Activated CD8-positive, alpha-beta memory T cell treated with anti-CD3 and anti-CD28 coated beads, Interleukin-2, amount 50 U/mL, for 1 hour (primary cell): ENCODE measurements around the gene UCK1.
"Not testable (repeated sequence)": the region's sequence is repeated elsewhere in the genome, so short reads cannot be mapped to it uniquely, and the experiment has no call there.

Source experiments
- DNase-seq: peaks from one replicate; pipeline ENCODE4 v3.0.0-alpha.2; 2020; ENCODE audit errors: extremely low read depth

The UCK1 gene

DNA sequence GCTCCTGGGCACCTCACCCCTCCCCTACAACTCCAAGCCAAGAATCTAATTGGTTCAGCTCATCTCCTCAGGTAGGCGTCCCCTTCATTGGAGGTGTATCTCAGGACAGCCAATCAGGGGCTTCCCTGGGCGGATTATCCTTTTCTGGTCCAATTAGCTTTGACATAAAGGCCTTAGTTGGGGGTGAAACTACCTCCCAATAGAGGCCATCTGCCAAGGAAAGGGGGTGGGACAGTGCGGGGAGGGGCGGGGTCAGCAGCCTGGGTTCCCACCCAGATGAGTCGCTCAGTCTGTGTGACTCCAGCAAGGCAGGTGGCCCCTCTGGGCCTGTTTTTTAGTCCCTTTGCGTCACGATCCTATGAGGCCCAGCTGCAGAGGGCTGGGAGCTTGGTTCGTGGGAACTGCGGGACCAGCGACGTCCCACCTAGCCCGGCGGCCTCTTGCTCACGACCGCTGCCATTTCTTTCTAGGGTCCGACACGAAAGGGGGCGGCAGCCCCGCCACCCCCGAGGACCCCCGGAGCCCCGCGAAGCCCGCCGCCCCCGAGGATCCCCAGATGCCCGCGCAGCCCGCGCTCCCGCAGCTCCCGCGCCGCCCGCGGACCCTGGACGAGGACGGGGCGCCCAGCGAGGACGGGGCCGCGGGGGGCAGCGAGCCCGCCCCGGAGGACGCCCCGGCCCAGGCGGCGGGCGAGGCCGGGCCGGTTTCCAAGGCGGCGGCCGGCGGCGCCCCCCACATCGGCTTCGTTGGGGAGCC lies 23.2 kb upstream of the UCK1 start:
- no peak for DNase-seq

DNA sequence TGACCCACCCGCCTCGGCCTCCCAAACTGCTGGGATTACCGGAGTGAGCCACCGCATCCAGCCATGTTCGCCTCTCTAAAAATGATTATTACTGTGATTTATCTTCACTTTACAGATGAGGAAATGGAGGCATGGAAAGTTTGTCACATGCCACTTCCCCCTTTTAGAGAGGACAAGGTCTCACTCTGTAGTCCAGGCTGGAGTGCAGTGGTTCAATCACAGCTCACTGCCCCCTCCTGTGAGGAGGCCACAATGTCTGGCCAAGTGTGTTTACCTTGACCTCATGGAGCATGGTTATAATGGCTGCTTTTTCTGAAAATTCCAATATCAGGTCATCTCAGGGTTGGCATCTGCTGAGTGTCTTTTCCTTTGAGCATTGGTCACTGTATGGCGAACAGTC lies 21.0 kb upstream of the UCK1 start:
- no peak for DNase-seq

DNA sequence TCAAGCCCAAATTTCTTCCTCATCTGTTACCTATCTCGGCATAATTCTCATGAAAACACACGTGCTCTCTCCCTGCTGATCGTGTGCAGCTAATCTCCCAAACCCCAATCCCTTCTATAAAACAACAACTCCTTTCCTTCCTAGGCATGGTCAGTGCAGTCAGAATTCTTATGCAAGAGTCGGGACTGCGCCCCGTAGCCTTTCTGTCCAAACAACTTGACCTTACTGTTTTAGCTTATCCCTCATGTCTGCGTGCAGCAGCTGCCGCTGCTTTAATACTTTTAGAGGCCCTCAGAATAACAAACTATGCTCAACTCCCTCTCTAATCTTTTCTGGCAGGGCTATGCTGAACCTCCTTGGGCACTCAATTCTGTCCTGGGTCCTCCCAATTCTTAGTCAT lies 19.4 kb upstream of the UCK1 start:
- not testable (repeated sequence) for DNase-seq

DNA sequence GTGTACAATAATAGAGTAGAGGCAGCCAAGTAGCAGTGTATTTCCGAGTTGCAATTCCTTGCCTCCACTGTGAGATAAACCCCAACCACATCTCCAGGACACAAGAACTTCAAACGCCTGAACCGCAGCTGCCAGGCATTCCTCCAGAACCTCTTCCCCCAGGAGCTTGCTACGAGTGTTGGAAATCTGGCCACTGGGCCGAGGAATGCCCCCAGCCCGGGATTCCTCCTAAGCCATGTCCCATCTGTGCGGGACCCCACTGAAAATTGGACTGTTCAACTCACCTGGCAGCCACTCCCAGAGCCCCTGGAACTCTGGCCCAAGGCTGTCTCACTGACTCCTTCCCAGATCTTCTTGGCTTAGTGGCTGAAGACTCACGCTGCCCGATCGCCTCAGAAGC lies 18.1 kb upstream of the UCK1 start:
- DNase-seq = not testable (repeated sequence)

DNA sequence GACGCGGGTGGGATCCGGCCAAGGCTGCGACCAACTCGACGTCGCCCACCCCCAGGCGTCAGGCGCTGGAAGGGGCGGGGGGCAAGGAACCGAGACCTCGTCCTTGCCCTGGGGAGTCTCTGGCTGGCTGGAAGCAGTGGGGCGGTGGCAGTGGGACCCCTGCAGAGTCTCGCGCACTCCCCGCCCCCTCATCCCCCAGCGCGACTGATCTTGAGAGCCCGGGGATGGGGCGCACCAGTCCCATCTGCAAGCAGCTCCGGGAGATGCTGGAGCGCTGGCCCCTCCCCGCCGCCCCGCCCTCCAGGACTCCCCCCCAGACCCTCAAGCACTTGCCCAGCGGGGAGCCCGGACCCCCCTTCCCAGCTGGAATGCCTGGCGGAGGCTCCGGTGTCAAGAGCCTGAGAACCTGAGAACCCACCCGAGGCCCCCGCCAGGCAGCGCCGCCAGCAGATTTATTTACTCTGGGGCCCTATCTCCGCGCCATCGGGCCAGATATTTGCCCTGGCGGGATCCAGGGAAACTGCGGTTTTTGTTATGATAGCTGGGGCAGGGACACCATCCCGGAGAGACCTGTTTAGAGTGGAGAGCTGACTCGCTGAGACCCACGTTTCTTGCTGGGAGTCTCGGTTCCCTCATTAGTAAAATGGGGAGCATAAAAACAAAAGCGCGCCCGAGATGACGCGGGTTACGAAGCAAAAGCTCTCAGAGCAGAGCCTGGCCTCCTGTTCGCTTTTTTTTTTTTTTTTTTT lies 15.4 kb upstream of the UCK1 start:
- no peak for DNase-seq

DNA sequence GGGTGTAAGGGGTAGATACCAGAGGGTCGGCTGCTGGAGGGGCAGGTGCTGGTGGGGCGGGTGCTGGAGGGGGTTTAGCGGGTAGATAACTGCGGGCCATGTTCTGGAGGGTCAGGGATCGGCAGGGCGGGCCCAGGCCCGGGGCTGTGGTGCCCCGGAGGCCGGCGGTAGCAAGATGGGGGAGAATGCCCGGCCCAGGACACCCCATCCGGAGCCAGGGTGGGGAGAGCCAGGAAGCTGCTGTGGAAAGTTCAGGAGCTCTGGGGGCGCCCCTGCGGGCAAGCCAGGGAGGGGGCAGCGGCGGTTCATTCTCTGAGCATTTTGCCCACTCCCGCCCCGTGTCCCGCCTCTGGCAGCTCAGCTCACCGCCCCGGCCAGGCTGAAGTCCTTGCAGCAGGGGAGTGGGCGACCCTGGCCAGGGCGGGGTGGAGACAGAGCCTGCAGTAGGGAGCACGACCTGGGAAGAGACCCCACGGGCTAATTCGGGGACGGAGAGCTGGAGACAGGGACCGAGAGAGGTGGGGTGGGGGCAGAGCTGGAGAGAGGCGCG lies 14.8 kb upstream of the UCK1 start:
- no peak for DNase-seq

DNA sequence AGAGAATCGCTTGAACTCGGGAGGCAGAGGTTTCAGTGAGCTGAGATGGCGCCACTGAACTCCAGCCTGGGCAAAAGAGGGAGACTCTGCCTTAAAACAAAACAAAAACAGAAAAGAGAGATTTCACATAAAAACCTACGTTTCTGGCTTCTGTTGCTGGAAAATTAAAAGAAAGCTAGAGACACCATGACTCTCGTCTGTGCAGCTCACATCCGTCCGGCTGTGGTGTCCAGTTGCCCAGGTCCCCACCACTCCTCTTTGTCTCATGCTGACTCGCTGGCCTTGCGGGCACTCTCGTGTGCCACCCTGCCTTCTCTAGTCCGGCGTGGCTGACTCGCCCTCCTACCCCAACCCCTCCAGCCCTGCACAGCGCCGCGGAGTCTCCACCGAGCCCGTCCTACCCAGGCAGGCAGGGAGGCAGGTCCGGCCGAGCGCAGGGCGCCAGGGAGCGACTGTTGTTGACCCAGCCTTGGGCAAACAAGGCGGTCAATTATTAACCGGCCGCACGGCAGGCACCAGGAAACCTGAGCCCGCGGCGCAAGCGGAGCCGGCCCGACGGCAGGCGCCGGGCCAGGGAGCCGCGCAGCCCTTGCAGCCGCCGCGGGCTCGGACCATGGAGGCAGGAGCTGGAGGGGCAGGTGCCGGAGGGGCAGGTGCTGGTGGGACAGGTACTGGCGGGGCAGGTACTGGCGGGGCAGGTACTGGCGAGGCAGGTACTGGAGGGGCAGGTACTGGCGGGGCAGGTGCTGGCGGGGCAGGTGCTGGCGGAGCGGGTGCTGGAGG lies 14.1 kb upstream of the UCK1 start, which contains the start of gene PRRT1B:
TSS of gene PRRT1B (plus strand) at position 521 of the 783 bp plus-strand sequence. CDS start at position 614, 93 bp downstream.
- no peak for DNase-seq

DNA sequence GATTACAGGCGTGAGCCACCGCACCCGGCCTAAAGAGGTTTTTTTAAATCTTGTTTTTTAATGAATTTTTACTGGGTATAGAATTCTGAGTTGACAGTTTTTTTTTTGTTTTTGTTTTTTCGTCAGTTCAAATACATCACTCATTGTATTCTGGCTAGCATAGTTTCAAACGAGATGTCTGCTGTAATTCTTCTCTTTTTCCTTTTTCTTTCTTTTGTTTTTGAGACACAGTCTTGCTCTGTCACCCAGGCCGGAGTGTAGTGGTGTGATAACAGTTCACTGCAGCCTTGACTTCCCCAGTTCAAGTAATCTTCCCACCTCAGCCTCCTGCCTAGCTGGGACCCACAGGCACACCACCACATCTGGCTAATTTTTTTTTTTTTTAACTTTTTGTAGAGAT lies 12.1 kb upstream of the UCK1 start:
- no peak for DNase-seq

DNA sequence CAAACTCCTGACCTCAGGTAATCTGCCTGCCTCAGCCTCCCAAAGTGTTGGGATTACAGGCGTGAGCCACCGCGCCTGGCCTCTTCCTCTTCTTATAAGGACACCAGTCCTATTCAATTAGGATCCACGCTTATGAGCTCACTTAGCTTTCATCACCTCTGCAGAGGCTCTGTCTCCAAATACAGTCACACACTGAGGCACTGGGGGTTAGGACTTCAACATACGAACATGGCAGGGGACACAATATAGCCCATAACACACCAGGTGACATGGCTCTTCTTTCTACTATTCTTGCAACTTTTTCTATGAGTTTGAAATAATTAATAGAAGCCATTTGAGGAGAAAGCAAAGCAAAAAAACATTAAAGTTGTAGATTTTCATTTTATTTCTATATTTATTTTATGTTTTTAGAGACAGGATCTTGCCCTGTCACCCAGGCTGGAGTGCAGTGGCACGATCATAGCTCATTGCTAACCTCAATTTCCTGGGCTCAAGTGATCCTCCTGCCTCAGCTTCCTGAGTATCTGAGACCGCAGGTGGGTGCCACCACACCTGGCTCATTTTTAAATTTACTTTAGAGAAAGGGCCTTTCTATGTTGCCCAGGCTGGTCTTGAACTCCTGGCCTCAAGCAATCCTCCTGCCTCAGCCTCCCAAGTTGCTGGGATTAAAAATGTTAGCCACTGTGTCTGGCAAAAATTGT lies 8.3 kb upstream of the UCK1 start:
- DNase-seq = no peak

DNA sequence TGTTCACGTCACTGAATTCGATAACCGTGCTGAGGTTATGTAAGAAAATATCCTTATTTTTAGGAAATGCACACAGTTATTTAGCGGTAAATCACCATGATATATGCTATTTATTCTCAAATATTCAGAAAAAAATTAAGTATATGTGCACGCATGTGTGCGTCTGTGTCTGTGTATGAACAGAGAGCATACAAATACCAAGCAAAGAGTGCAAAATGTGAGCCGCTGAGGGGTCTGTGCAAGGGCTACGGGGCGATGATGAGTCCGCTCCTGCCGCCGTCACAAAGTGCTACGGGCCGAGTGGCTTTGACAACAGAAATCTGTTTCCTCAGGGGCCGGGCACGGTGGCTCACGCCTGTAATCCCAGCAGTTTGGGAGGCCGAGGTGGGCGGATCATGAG lies 6.9 kb upstream of the UCK1 start:
- no peak for DNase-seq

DNA sequence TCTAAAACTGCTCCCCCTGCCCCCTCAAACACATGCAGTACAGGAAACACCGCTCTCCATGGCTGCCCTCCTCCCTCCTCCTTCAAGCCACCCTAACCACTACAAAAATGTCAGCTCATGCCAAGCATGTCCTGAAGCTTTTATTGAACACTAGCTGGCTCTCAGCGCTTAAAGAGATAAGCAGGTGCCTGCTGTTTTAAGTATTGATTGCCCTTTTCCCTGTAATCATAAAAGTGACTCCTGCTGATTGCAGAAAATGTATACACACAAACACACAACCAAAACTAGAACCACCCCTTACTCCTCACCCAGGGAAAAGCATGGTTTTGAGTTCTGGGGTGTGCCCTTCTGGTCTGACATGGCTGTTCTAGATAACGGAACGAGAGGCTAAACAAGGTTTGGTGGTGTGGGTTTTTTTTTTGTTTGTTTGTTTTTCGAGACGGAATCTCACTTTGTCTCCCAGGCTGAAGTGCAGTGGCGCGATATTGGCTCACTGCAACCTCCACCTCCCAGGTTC lies 3.7 kb upstream of the UCK1 start:
- no peak for DNase-seq

DNA sequence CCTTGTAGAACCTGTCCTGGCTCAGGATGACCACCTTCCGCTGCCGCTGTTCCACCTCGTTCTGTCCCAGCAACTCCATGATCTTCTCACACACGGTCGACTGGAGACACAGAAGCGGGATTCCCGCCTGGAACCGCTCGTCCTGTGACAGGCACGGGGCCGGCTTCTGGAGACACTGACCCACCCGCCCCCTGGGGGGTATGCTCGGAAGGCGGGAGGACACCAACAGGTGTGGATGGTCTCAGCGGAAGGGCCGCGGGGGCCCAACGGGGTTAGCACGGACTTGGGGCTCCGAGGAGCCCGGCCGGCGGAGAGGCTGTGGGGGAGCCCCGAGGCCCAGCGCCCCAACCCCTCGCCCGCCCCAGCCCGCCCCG lies 530 bp downstream of the UCK1 start:
- DNase-seq = no peak

DNA sequence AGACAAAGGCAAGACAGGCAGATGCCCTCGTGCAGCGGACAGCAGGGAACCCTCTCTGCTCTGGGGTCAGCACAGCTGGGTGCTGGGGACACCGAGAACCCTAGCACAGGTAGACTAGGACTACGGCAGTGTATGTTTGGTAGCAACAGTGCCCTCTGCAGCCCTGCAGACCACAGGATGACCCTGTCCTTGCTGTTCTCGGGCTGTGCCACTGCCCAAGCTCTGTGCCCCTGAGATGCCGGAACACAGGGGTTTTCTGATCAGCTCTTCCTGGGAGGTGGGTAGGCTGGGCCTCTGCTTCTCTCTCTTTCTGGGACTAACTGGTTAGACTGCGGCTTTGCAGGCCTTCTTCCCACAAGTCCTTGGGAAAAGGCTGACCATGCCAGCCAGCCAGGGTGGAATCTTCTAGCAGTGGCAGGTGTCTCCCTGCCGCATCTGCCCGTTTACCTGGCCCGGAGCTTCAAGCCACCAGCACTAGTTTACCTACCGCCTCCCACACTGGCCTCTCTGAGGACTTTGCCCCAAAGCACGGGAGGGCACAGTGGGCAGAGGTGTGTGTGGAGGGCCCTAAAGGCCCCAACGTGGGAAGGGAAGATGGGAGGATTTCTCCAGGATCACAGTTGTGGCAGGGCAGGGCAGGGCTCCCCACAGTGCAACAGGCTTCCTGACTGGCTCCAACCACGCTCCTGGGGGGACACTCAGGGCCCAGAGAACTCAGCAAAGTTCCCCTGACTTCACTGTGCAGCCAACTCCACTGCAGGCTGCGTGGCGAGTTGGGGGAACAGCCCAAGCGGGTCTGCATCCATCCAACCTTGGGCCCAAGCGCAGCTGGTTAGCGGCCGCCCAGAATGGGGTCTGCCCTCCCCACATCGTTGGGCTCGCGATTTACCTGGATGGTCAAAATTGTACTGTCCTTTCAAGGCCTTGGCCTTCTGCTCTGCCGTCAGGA lies 1.2 kb downstream of the UCK1 start:
- no peak for DNase-seq

DNA sequence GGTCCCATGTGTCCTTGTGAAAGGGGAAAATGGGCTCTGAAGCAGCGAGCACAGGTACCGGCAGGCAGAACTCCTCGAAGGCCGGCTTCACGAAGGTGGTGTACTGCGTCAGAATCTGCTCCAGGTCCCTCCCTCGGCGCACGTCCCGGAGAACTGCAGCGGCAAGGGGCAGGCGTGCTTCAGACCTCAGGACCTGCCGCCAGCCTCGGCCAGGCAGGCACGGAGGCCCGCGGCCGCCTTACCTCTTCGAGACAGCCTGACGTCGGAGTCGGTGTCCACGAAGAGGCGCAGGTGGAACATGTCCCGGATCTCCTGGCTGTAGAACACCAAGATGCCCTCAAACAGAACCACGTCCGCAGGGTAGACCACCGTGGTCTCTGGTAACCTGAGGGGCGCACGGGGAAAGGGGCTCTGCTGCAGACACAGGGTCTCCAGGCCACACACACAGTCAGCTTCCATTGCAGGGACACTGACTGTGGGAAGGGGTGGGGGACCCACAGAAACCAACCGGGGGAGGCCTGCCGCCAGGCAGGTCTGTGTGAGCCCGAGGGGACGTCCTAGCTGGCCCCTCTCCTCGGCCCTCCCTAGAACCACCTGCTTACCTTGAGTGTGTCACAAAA lies 2.1 kb downstream of the UCK1 start:
- DNase-seq = no peak

DNA sequence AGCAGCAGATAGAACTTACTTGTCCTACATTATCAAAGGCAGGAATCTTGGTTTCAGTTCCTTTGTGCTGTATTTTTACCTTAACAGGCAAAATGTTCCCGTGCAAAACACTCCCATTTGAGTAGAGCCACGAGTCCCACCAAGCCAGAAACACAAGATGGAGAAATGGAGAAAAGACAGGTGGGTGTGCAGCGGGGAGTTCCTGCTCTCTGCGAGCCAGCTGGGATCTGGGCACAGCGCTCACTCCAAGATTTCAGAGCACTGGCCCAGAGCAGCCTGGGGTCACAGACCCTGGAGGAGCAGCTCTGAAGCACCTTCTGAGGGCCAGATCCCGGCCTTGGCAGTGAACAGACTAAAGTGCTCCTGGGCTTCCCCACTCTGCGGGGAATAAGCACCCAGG lies 2.9 kb downstream of the UCK1 start:
- no peak for DNase-seq

DNA sequence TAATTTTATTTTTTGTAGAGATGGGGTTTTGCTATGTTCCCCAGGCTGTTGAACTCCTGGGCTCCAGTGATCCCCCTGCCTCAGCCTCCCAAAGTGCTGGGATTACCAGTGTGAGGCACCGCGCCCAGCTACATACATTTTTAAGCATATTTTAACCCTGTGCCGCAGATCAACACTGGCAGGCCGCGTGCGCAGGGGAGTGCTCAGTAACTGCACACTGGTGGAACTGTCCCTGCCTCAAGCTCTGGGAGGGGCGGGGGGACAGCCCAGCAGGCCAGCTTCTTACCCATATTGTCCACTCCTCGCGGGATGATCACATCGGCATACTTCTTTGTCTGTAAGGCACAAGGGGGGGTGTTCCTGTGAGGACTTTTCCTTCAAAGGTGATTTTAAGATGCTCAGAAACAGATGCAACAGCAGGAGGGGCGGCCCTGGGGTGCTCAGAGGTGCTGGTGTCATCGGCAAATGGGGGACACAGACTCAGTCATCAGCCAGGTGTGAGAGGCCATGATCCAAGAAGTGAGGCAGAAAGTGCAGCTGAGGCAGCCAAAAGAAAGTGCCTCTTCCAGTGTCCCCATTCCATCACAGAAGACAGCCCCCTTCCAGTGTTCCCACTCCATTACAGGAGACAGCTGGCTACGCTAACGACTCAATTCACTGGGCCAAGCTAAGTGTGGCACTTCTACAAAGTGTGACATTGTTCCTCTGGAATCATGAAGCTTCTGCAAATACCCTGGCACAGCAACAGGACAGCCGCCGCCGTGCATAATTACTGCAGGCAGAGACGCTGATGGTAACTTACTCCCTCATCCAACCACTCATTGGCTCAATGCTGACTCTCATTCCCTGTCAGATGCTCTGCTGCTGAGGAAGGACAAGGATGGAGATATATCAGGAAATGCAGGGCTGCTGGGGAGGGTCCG lies 5.2 kb downstream of the UCK1 start:
- no peak for DNase-seq

DNA sequence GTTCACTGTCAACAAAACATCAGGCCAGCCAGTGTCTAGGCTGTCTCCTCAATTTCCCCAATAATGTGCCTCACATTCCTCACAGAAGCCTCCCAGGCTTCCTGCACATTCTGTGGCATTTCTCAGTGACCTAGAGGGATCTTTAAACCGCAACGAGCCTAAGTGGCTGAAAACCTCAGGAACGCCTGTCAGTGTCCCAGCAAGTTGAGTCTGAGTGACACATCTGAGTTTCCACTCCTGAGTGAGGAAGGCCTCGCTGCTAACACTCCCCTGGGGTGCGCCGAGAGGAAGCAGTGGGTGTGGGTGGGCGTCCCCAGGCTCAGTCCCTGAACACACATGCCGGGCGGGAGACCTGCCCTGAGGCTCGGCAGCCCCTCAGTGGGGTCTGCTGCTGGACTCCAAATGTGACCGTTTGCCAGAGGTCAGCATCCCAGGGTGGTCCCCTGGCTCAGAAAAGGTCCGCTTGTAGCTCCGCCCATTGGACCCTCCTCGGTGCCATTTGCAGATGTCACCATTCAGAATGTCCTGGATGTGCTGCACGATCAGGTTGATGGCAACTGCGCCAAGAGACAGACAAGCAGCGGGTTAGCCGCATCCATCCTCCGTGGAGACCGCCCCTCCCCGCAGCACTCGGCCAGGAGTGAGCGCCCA lies 6.3 kb downstream of the UCK1 start:
- no peak for DNase-seq
